RWPE2 (cell line): ENCODE measurements around the gene ROBO2.

ENCODE experiments used
- ATAC-seq: fragments of 200-7000 bp; cut with Tn5 transposase; 3 replicates; pipeline ENCODE4 v1.9.1; 2021; ENCODE audit warnings: low read depth
- DNase-seq: peaks from one replicate; pipeline ENCODE4 v3.0.0-alpha.2; 2020; ENCODE audit warnings: low spot score
- H3K27ac ChIP-seq: fragments of 450-650 bp; 2 replicates; pipeline ENCODE4 v1.5.1; 2017; ENCODE audit warnings: mild to moderate bottlenecking; ENCODE audit not compliant: poor library complexity, severe bottlenecking
- H3K27me3 ChIP-seq: fragments of 250-450 bp; sonication (Bioruptor Pico); 2 replicates; pipeline ENCODE4 v1.5.1; 2021; ENCODE audit warnings: mild to moderate bottlenecking, moderate library complexity; ENCODE audit not compliant: insufficient read depth, poor library complexity, severe bottlenecking
- H3K36me3 ChIP-seq: fragments of 250-450 bp; sonication (Bioruptor Pico); 2 replicates; pipeline ENCODE4 v1.5.1; 2020; ENCODE audit warnings: low read depth, mild to moderate bottlenecking, moderate library complexity
- H3K4me1 ChIP-seq: fragments of 250-450 bp; sonication (Bioruptor Pico); 2 replicates; pipeline ENCODE4 v1.5.1; 2021; ENCODE audit warnings: mild to moderate bottlenecking, moderate library complexity; ENCODE audit not compliant: insufficient read depth, poor library complexity, severe bottlenecking
- H3K4me3 ChIP-seq: fragments of 250-450 bp; sonication (Bioruptor Pico); 2 replicates; pipeline ENCODE4 v1.5.1; 2021; ENCODE audit warnings: mild to moderate bottlenecking, moderate library complexity; ENCODE audit not compliant: severe bottlenecking
- H3K9me3 ChIP-seq: fragments of 250-450 bp; sonication (Bioruptor Pico); 2 replicates; pipeline ENCODE4 v1.5.1; 2021; ENCODE audit warnings: mild to moderate bottlenecking, moderate library complexity; ENCODE audit not compliant: severe bottlenecking
- TF ChIP-seq, protein P1 (sequence below): fragments of 450-650 bp; IDR thresholded peaks from one replicate; pipeline ENCODE4 v1.5.1; 2017; ENCODE audit warnings: mild to moderate bottlenecking, moderate library complexity; ENCODE audit not compliant: poor library complexity, severe bottlenecking

ROBO2 gene

DNA sequence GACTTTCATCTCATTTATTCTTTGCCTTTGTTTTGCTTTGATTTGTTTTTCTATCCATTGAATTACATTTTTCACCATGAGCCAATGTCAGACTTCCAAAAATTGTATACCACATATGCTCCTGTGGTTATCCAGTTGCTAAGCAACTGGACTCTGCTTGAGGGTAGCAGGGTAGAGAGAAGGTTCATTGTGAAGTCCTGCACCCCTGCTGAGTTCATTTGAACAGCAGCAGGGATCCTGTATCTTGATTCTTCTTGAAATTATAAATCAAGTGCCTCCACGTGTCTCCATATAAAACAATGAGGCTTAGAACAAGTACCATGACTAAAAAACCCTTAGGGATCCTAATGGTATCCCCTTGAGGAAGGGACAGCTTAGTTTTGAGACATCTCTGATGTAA, 449.3 kb downstream of the ROBO2 start:
- Histone ChIP-seq H3K27me3 (no peaks in the 10 kb centered on the region), H3K9me3 (no peaks in the 10 kb centered on the region), H3K36me3 (no peaks in the 10 kb centered on the region), H3K4me1 (no peaks in the 10 kb centered on the region), H3K4me3 (no peak overlapping the region), H3K27ac (no peak overlapping the region)
- DNase-seq = no peak
- TF ChIP-seq, protein P1, sequence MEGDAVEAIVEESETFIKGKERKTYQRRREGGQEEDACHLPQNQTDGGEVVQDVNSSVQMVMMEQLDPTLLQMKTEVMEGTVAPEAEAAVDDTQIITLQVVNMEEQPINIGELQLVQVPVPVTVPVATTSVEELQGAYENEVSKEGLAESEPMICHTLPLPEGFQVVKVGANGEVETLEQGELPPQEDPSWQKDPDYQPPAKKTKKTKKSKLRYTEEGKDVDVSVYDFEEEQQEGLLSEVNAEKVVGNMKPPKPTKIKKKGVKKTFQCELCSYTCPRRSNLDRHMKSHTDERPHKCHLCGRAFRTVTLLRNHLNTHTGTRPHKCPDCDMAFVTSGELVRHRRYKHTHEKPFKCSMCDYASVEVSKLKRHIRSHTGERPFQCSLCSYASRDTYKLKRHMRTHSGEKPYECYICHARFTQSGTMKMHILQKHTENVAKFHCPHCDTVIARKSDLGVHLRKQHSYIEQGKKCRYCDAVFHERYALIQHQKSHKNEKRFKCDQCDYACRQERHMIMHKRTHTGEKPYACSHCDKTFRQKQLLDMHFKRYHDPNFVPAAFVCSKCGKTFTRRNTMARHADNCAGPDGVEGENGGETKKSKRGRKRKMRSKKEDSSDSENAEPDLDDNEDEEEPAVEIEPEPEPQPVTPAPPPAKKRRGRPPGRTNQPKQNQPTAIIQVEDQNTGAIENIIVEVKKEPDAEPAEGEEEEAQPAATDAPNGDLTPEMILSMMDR = no peak
- no peak for ATAC-seq

DNA sequence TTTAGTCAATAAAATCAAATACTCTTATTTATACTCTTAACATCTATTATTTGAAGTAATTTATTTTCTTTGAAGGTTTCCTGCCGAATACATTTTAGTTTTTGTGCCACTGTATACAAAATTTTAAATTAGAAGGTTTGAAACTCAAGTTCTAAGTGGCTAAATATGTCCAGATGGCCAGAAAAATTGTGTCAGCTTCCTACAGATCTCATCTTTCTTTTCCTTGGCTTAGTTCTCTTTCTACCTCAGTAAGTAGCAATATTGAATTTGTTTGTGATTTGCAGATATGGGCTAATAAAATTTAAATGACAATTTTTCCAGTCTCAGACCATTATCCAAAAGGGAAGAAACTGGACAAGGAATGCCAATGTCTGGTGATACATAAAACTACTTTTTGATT, 452.1 kb downstream of the ROBO2 start:
- ATAC-seq = no peak
- TF ChIP-seq, protein P1 = no peak
- no peak overlapping the region for H3K4me3 ChIP-seq
- H3K4me1 ChIP-seq = no peaks in the 10 kb centered on the region
- no peak for DNase-seq
- H3K27ac ChIP-seq = no peak overlapping the region
- H3K9me3 ChIP-seq = no peaks in the 10 kb centered on the region
- no peaks in the 10 kb centered on the region for H3K36me3 ChIP-seq
- no peaks in the 10 kb centered on the region for H3K27me3 ChIP-seq

DNA sequence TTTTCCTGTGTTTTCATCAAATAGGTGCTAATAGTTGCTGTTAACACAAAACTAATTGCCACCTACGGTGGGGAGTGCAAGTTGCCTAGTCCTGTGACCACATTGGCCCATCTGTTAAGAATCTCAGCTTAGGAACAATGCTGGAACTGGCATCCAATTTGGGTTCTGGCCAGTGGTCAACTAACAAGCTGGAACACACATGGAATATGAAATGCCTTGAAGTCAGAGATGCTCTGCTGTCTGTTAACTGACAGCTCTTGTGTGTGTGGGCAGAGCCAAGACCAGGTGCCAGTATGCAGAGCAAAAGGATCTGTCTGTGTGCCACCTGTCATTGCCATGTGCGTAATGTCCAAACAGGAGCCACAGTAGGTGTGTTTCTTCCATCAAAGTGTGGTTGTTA, 460.8 kb downstream of the ROBO2 start:
- H3K4me1 ChIP-seq = no peaks in the 10 kb centered on the region
- DNase-seq = no peak
- no peaks in the 10 kb centered on the region for H3K36me3 ChIP-seq
- no peaks in the 10 kb centered on the region for H3K27me3 ChIP-seq
- TF ChIP-seq, protein P1 = no peak
- H3K9me3 ChIP-seq = no peaks in the 10 kb centered on the region
- no peak overlapping the region for H3K4me3 ChIP-seq
- ATAC-seq = no peak; the same call in 2 of the 3 replicates
- no peak overlapping the region for H3K27ac ChIP-seq

DNA sequence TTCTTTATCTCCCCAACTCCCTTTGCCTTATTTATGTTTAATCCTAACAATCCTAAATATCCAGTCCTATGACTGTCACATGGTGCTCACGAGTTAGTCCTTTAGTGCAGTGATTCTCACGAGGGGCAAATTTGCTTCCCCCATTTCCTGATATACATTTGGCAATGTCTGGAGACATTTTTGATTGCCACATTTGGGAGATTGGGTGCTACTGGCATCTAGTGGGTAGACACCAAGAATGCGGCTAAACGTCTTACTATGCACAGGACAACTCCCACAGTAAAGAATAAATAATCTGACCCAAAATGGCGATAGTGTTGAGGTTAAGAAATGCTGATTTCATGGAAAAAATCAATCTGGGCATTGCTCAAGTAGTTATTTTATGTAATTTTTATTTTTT, 466.5 kb downstream of the ROBO2 start:
- no peak for ATAC-seq
- H3K27me3 ChIP-seq = no peaks in the 10 kb centered on the region
- H3K27ac ChIP-seq = no peak overlapping the region
- no peaks in the 10 kb centered on the region for H3K4me1 ChIP-seq
- H3K4me3 ChIP-seq = no peak overlapping the region
- TF ChIP-seq, protein P1 = no peak
- no peak for DNase-seq
- H3K36me3 ChIP-seq = no peaks in the 10 kb centered on the region
- no peaks in the 10 kb centered on the region for H3K9me3 ChIP-seq

DNA sequence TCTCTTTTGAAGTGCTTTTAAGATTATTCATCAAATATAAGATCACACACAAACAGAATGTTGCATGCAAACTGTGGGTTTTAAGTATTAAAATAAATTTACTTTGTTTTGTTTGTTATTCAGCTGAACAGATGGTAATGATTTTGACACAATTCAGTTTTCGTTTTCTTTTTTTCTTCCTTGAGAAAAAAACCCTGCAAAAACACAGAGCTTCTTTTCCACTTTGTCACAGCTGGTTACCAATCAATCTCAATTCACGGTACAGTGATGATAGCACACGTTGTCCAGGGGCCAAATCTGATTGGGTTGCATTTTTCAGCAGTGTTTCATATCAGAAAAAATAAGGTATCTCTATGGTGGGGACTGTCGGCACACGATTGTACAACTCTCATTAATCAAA, 473.6 kb downstream of the ROBO2 start:
- no peak overlapping the region for H3K27ac ChIP-seq
- no peaks in the 10 kb centered on the region for H3K36me3 ChIP-seq
- no peak overlapping the region for H3K4me3 ChIP-seq
- no peaks in the 10 kb centered on the region for H3K9me3 ChIP-seq
- TF ChIP-seq, protein P1 = no peak
- no peaks in the 10 kb centered on the region for H3K27me3 ChIP-seq
- no peaks in the 10 kb centered on the region for H3K4me1 ChIP-seq
- DNase-seq (no peak), ATAC-seq (no peak)
